NCI-H2171 (cell line): ENCODE measurements around the gene MSN.
"Not testable (repeated sequence)": the region's sequence is repeated elsewhere in the genome, so short reads cannot be mapped to it uniquely, and the experiment has no call there.

Source experiments
- DNase-seq: peaks from one replicate; lab custom pipeline; 2025; lab: John Stamatoyannopoulos, UW

Gene MSN

DNA sequence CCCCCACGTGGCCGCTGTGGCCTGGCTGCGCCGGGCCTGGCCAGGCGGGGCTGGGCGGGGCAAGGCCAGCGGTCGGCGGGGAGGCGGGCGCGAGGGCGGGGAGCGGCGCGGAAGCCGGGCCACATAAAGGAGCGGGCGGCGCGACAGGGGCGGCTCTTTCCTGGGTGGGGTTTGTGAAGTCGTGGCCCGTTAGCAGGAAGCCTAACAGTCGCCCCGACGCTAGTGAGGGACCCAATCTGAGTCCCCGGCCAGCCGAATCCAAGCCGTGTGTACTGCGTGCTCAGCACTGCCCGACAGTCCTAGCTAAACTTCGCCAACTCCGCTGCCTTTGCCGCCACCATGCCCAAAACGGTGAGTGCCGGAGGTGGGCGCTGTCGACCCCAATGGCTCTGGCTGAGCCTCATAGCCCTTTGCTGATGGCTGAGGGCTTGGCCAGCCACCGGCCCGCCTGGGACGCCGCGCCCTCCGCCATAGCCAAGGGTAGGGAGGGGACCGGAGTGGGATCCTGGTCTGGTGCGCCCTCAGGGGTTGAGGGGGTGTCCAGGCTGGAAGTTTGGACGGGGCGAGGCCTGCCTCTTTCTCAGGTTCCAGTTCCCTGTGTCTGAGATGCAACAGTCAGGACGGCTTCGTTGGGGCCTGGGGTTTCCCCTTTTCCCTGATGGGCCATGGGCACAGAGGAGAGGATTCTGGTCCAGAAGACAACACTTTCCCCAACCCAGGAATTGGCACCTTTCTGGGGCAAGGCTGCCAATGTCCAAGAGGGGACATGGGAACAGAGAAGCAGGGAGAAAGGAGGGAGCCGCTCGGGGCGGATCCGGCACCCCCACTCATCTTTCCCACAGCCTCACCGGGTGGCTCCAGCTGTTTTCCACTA is at the start of gene MSN:
MSN (plus strand) TSS at position 152 of the 874 bp plus-strand sequence; CDS start at position 340, 188 bp downstream.
- peak; percentile 9 for DNase-seq

DNA sequence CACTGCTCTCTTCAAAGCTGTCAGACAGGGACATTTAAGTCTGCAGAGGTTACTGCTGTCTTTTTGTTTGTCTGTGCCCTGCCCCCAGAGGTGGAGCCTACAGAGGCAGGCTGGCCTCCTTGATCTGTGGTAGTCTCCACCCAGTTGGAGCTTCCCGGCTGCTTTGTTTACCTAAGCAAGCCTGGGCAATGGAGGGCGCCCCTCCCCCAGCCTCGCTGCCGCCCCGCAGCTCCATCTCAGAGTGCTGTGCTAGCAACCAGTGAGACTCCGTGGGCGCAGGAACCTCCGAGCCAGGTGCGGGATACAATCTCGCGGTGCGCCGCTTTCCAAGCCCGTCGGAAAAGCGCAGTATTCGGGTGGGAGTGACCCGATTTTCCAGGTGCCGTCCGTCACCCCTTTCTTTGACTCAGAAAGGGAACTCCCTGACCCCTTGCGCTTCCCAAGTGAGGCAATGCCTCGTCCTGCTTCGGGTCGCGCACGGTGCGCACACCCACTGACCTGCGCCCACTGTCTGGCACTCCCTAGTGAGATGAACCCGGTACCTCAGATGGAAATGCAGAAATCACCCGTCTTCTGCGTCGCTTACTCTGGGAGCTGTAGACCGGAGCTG is 47.3 kb upstream of the MSN start:
- not testable (repeated sequence) for DNase-seq

DNA sequence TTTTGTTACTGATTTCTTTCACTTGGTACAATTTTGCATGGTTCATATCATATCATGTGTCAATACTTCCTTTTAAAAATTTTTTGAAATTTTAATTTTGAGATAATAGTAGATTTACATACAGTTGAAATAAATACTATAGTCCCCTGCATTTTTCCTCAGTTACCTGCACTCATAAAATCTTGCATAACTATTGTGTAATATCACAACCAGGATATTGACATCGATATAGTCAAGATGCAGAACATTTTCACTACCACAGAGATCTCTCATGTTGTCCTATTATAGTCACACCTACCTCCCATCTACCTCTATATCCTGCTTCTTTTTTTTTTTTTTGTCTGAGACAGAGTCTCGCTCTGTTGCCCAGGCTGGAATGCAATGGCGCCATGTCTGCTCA is 36.7 kb upstream of the MSN start:
- no peak for DNase-seq

DNA sequence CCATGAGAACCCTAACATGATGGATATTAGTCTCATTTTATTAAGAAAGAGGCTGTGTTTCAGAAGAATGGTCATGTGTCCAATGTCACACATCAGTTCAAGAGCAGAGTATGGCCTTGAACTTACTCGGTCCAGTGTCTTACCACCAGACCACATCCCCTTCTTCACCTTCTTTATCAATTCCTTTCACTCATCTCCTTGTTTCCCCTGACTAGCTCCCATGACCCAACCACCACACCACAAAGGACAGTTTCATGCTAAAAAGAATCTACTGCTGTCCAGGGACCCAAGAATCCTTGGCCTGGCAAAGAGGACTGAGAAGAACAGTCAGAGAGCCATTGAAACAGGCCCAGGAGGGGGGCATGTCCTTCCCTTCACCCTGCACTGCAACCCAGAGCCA is 33.6 kb upstream of the MSN start:
- no peak for DNase-seq

DNA sequence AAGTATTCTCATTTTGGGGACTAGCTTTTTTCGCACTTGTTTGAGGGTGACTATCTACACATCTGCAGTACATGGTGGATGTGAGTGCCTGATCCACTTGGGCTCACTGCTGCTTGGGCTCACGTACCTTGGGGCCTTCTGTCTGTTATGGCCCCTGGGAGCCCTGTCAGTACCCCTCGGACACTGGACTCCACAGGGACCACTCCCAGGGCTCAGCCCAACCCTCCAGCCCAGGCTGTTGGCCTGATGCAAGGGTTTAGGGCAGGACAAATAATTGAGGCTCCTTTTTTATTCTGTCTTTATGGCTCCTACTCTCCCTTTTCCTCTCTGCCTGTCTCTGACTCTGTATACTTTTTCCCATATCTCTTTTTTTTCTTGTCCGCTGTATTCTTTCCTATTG is 32.7 kb upstream of the MSN start:
- DNase-seq: no peak

DNA sequence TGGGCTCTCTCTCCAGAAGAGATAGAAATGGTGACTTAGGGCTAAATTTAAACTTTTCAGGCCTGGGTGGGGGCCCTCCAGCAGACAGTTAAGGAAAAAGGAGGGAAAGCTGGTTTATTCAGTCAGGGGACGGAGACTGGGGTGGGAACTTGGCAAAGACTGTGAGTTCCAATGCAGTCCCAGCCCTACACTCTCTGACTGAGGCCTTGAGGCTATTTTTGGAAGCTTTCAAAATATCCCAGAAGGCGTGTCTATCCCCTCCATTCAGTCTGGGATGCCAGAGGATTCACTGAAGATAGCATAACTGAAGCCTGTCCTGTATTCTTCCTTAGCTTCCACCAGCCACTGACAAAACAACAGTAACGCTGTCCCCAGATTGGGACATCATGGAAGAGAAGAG is 32.1 kb upstream of the MSN start:
- DNase-seq: no peak

DNA sequence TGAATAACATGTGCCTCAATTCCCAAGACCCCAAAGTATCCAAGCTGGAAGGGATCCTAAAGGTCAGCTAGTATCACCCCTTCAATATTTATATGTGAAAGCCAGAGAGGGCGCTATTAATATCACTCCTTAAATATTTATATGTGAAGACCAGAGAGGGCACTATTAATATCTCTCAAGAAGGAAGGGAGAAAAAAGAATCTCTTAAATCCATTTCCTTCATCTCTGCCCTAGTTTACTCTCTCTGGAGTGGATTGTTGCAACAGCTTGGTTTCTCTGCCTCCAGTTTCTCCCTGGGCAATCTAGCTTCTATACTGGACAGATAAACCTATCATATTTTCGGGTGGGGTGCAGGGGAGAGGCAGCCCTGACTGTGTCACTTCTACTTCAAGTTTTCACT is 31.6 kb upstream of the MSN start:
- DNase-seq: no peak

DNA sequence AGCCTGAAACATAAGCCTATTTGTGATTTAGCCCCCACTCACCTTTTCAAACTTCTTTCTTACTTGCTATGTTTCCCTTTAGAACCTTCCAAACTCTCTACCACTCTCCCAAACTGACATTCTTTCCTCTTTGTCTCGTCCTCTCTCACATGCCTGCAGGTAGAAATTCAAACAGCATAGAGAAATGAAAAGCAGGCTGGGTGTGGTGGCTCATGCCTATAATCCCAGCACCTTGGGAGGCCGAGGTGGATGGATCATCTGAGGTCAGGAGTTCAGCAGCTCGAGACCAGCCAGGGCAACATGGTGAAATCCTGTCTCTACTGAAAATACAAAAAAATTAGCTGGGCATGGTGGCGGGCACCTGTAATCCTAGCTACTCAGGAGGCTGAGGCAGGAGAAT is 31.2 kb upstream of the MSN start:
- DNase-seq: not testable (repeated sequence)

DNA sequence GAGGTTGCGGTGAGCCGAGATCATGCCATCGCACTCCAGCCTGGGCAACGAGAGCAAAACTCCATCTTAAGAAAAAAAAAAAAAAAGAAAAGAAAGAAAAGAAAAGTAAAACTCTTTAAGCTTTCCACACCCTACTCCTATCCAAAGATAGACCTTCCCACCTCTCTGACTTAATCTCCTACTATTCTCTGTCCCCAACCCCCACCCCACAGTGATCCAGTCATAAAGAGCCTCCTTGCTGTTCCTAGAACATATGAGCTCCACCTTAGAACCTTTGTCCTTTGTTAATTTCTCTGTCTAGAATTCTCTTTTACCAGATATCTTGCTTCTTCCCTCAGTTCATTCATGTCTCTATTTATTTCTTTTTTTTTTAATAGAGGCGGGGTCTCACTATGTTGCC is 30.1 kb upstream of the MSN start:
- no peak for DNase-seq

DNA sequence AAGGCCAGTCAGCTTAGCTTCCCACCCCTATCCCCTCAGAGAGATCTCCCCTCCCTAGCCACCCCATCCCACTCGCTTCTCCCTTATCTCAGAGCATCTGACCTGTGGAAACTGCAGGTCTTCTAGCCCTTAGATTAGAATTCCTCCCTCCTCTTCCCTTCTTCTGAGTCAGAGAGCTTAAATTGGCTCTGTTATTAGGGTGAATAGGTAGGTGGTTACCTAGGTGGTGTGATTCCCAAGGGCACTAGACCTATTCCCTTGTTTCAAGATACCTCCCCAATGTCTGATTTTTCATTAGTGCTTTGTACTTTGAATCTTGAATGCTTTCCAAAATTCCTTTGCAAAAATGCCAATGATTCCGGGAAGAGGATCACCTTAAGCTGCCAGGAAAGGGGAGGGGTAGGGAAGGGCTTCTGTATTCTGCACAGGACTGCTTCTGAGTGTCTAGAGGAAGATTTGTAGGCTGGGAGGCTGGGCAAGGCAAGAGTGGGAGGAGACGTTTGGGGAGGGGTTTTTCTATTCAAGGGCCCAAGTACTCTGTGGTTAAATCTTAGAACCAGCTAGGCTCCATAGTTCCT is 24.5 kb upstream of the MSN start:
- no peak for DNase-seq

DNA sequence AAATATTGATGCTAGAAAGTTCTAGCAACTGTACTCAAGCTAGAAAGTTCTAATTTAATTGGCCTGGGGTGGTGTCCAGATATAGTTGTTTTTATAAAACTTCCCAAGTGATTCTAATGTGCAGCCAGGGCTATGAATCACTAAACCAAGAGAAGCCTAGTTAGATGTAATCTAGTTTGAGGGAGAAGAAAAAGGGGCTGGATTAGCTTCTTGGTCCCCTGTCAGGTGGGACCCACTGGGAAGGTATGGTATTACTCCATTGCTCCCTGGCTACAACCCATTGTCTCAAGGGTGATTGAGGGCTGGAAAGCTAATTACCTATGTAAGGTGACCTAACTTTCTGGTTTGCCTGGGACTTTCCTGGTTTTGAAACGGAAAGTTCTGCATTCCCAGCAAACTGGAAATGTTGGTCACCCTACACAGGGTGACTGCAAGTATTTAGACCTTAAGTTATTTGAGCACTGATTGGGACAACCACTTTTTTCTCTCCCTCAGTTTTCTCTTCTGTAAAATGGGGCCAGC is 23.9 kb upstream of the MSN start:
- no peak for DNase-seq

DNA sequence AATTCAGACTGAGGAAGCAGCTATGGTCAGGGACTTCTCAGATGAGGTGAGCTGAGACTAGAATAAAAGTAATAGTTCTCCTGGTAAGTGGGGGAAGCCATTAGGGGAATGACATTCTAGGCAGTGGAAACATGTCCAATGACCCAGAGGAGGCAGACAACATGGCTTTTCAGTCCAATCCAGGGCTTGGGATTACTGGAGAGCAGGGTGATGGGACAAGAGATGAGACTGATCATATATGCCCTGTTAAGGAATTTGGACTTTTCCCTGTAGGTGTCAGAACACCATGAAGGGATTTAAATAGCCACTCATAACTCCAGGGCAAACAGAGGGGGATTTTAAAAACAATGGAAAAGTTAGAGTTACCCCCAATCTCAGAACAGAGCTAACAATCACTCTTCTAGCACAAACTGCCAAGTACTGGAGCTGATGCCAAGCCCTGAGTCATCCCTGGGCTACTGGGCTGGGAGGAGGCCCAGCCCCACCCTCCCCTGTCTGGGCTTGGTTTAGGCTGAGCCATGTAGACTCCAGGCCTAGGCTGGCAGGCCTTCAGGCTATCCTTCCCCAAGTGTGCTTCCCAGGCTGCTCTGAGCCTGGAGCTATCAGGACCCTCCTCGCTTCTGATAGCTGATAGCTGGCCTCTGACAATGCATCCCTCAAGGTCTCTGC is 22.7 kb upstream of the MSN start:
- no peak for DNase-seq

DNA sequence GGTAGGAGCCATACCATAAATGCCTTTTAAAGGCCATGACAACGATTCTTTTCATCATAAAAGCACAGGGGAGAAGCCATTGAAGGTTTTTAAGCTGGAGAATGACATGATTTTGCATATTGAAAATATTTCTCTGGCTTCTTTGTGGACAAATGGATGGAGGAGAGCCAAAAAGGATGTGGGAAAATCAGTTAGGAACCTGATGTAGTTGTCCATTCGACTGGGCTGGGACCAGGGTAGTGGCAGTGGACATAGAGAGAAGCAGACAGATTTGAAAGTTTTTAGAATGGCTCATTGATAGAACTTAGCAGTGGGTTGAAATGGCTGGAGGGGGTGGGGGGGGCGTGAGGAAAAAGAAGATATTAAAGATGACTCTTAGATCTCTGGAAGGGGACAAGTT is 19.7 kb upstream of the MSN start:
- DNase-seq: no peak

DNA sequence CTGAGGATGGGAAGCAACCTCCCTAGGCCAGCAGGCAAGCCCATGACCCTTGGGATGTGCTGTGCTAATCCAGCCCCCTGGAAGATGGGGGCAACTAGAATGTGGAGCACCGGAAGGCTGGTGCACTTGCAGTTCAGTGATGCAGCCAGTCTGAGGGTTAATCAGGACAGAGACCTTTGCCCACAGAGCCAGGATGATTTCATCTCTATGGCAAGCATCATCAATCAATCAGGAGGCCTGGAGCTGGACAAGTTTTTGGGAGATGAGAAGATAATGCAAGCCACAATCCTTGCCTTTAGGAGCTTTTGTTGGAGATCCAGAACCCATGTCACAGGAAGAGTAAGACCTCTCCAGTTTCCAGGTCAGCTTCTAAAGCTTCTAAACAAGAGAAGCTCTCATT is 15.4 kb upstream of the MSN start:
- DNase-seq: no peak

DNA sequence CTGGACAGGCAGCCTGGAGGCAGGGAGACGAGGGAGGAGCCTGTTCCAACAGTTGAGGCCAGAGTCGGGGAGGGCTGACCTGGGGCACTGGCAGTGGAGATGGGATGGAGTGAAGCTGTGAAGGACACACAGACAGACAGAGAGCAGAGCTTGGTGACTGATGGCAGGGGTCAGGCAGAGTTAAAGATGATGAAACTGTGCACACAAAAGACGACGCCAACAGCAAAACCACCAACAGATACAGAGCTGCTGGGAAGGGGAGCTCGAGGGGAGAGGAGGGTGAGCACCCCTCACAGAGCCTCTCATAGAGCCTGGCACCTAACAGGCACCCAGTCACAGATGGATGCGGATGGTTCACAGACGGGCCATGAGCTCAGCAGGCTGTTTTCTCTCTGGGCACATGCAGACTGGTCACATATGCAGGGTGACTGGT is 10.4 kb upstream of the MSN start:
- DNase-seq: not testable (repeated sequence)

DNA sequence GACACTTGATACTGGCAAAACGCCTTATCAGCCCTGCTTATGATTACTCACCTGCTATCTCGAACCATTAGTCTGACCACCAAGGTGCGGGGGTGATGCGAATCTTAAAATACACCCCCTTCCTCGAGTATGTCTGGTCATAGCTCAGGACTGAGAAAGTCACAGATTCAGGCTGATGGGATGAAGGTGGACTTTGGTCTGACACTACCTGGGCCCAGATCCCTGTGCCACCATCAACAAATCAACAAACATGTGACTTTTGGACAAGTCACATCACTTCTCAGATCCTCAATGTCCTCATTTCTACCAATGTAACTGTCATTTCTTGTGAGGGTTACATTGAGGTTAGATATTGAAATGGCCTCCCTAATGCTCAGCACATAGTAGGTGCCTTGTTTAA is 9.8 kb upstream of the MSN start:
- DNase-seq: no peak

DNA sequence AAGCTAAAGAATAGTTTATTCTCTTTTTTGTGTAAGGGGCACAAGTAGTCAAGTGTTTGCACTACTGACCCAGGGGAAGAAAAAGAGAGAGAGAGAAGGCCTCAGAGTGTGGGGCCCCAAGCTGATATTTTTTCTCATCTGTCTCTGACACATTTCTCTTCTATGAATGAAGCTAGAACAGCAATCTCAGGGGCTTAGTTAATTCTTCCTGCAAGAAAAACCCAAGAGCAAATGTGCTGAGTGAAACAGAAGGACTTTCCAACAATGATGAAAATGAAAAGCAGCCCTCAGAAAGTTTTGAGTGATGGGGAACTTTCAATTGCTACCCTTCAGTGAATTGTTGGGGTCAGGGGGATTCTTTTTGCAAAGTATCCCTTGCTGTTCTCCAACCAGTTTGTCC is 9.2 kb upstream of the MSN start:
- no peak for DNase-seq

DNA sequence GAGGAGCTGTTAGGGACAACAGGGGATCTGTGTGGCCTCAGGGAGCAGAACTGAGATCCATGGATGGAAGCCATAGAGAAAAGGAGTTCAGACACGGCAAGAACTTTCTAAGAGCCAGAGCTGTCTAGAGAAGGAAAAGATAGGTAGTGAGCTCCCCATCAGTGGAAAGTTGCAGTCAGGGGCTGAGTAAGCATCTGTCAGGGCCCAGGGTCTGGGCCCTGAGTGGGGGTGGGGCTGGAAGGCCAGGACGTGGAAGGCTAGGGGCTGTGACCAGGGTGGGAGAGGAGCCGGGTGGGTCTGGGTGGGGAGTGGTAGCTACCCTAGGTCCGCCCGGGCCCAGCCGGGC is 324 bp upstream of the MSN start:
- DNase-seq: no peak

DNA sequence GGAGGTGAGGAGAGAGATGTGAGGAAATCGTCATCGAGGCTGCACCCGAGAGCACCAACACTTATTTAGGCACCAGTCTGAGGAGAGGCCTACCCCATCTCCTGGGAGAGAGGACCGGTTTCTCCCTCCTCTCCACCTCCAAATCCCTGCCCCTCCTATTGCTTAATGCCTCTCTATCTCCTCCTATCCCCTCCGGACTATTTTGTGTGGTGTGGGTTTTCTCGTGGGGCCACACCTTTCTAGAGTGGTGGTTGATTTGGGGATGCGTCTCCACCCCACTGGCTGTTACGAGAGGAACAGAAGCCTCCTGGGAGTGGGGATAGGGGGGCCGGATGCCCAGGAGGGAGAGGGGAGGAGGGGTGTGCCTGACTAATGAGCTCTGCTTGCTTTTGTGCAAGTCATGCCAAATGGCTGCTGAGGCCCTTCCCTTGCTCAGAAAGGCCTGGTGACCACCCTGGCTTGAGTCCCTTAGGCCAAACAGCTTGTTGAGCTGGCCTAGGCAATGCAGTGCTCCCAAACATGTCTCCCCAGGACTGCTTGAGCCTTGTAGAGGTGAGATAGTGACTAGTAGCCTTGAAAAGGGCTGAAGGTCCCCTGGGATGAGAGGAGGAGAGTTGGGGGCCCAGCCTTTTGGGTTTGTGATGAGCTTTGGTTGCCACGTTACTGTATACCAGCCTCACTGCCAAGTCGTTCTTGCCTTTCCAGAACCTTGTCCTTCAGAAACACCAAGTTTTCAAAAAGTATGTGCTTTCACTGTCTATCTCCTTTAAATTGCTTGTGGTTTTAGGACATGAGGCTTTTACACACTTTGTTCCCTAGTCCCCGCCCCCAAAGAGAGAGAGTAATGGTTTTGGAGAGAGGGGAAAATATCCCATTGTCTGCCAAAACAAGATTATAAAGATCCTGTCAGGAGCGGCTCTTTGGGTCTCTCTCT is 1.2 kb downstream of the MSN start:
- DNase-seq: peak; percentile 73

DNA sequence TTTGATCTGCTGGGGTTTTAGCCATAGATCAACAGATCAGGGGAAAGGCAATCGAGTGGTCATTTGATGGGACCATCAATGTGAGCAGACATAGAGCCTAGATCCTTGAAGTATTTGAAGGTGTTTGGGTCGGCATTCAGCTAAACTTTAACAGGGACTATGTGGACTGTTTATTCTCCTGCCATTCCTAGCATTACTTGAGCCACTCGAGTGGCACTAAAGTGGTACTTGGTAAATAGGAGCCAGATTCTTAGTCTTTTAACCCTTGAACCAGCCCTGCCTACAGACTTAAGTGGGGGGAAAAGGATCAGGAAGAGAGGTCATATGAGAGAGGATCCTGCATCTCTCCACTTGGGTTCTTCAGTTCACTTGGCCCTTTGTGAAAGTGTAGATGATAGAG is 3.8 kb downstream of the MSN start:
- no peak for DNase-seq

DNA sequence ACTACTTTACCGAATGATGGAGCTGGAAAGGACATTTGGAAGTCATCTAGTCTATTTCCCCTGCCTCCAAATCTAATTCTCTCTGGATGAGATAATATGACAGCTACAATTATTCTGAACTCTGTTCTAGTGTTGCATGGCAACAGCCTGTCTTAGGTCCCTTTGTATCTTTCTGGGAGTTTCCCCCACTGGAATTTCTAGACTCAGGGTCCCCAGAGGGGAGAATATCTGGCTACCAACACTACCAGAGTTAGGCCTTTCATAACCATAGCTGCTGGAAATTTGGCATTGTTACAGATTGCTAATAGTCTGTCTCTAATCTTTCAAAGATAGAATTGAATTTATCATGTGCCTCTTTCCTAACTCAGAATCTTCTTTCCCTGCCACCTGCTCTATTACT is 4.5 kb downstream of the MSN start:
- DNase-seq: no peak

DNA sequence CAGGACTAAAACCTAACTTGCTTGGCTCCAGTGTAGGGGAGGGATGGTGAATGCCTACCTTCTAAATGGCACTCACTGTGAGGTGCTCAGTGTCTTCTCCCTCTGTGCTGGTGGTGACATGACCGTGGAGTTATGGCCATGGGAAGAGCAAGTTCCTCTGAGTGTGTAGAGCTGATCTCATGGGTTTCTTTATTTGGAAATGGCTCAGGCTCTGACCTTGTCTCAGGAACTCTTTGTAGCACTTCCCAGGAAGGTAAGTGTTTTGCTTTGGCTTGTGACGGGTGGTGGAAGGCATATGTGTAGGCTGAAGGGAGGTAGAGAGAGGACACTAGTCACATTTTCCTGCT is 6.4 kb downstream of the MSN start:
- DNase-seq: no peak
